HepG2 (cell line): Measurements from ENCODE around the gene ACADVL. TPM values are rescaled to one million over a fixed set of nuclear protein-coding genes. Genes with fewer than 3 reads are reported as not detected.
A peak's percentile ranks its signal among the peaks of the same experiment; 100 is the strongest.

Experiments used
- ATAC-seq: fragments of 200-7000 bp; cut with Tn5 transposase; 3 replicates; pipeline ENCODE4 v1.9.1; 2020; ENCODE audit warnings: mild to moderate bottlenecking, moderate library complexity
- BruUV-seq: library from RNA; stranded (reverse); fragments of 400-500 nt; replicated peaks from 2 replicates; lab custom pipeline; 2021; lab: Mats Ljungman, UMichigan
- CTCF ChIA-PET: fragments of 300-600 bp; formaldehyde crosslinking; extraction: SDS; loops from one replicate; lab custom pipeline; 2021; ENCODE audit warnings: low total read pairs, inconsistent platforms, low intra/inter-chr PET ratio; lab: Yijun Ruan, JAX
- POLR2A ChIA-PET: fragments of 350-600 bp; sonication (Branson Sonifier 250); formaldehyde crosslinking; loops from one replicate; lab custom pipeline; 2020; ENCODE audit warnings: antibody characterized with exemption, inconsistent platforms; lab: Yijun Ruan, JAX
- DNase-seq: peaks from one replicate; pipeline ENCODE4 v3.0.0-alpha.2; 2015; ENCODE audit warnings: low spot score
- FAIRE-seq: peaks from 3 replicates; lab custom pipeline; 2011; peaks lifted over from hg19 to GRCh38; lab: Jason Lieb, UNC
- H2AFZ ChIP-seq: one replicate; pipeline ENCODE4 v1.6.1; 2011; ENCODE audit warnings: low read length, inconsistent platforms
- H3K27ac ChIP-seq: fragments of 300-600 bp; 3 replicates; pipeline ENCODE4 v1.8.0; 2011; ENCODE audit warnings: mixed run types, mild to moderate bottlenecking, mixed read lengths, low read length, inconsistent platforms; ENCODE audit not compliant: insufficient read depth; ENCODE audit errors: extremely low read length
- H3K27me3 ChIP-seq, 2 experiments: fragments of 200-600 bp in 1 of 2; 2 replicates in 1 of 2; 3 replicates in 1 of 2; pipeline versions ENCODE4 v1.6.0 to v1.8.0; 2011; ENCODE audit warnings: low read length in 2 of 2, mild to moderate bottlenecking in 2 of 2, moderate library complexity in 2 of 2, inconsistent platforms in 1 of 2; ENCODE audit not compliant: insufficient read depth in 2 of 2, control insufficient read depth in 1 of 2
- H3K36me3 ChIP-seq, 2 experiments: fragments of 200-600 bp in 1 of 2; replicated peaks in 1 of 2; 2 replicates in 1 of 2; 3 replicates in 1 of 2; pipeline versions ENCODE4 v1.5.1 to v1.8.0; 2011; ENCODE audit warnings: low read length in 2 of 2, inconsistent platforms in 1 of 2; ENCODE audit not compliant: insufficient read depth in 2 of 2, control insufficient read depth in 1 of 2
- H3K4me1 ChIP-seq: 2 replicates; pipeline ENCODE4 v1.5.1; 2012; ENCODE audit warnings: low read length, inconsistent platforms; ENCODE audit not compliant: insufficient read depth
- H3K4me2 ChIP-seq: 2 replicates; pipeline ENCODE4 v1.6.0; 2011; ENCODE audit warnings: low read depth, low read length, inconsistent platforms
- H3K4me3 ChIP-seq, 3 experiments: fragments of 200-600 bp in 1 of 3; sonication (generic), shearing (Covaris generic) in 1 of 3; replicated peaks in 1 of 3; 2 replicates each; pipeline ENCODE4 v1.5.1; 2011 to 2016; ENCODE audit warnings: low read length in 3 of 3, inconsistent platforms in 2 of 3, low read depth in 2 of 3, mild to moderate bottlenecking in 2 of 3, control low read depth in 1 of 3, mixed read lengths in 1 of 3; ENCODE audit not compliant: insufficient read depth in 1 of 3
- H3K79me2 ChIP-seq: one replicate; pipeline ENCODE4 v1.6.1; 2011; ENCODE audit warnings: low read length, inconsistent platforms; ENCODE audit not compliant: insufficient read depth
- H3K9ac ChIP-seq: 2 replicates; pipeline ENCODE4 v1.6.0; 2011; ENCODE audit warnings: mild to moderate bottlenecking, low read depth, low read length, inconsistent platforms; ENCODE audit not compliant: insufficient read depth
- H3K9me3 ChIP-seq: 2 replicates; pipeline ENCODE4 v1.5.1; 2012; ENCODE audit warnings: mild to moderate bottlenecking, low read length
- H4K20me1 ChIP-seq: 2 replicates; pipeline ENCODE4 v1.6.0; 2011; ENCODE audit warnings: inconsistent platforms, mild to moderate bottlenecking, low read length, moderate library complexity; ENCODE audit not compliant: insufficient read depth
- EEA1 ChIP-seq: sonication (generic); formaldehyde crosslinking; IDR thresholded peaks from 2 replicates; pipeline ENCODE4 v1.5.1; 2020; ENCODE audit warnings: mild to moderate bottlenecking, missing genetic modification reagents, borderline replicate concordance
- FUBP1 ChIP-seq: sonication (generic); formaldehyde crosslinking; IDR thresholded peaks from 2 replicates; pipeline ENCODE4 v1.5.1; 2020; ENCODE audit warnings: missing genetic modification reagents, mild to moderate bottlenecking, borderline replicate concordance
- HOXA9 ChIP-seq: sonication (generic); formaldehyde crosslinking; IDR thresholded peaks from 2 replicates; pipeline ENCODE4 v1.8.1; 2022; ENCODE audit warnings: missing genetic modification reagents, mild to moderate bottlenecking, moderate library complexity, borderline replicate concordance
- MBD4 ChIP-seq: IDR thresholded peaks from 2 replicates; pipeline ENCODE4 v1.6.1; 2012; ENCODE audit warnings: low read length, inconsistent platforms, borderline replicate concordance
- NBN ChIP-seq: fragments of 450-650 bp; conservative IDR thresholded peaks from 2 replicates; pipeline ENCODE4 v1.6.1; 2017
- NPAS2 ChIP-seq: sonication (generic); formaldehyde crosslinking; IDR thresholded peaks from 2 replicates; pipeline ENCODE4 v1.8.0; 2022; ENCODE audit warnings: mild to moderate bottlenecking, missing genetic modification reagents, borderline replicate concordance
- PHF21A ChIP-seq: sonication (generic); formaldehyde crosslinking; IDR thresholded peaks from 2 replicates; pipeline ENCODE4 v1.5.0; 2020; ENCODE audit warnings: mild to moderate bottlenecking, missing genetic modification reagents
- POLR2G ChIP-seq: fragments of 200-400 bp; formaldehyde crosslinking; IDR thresholded peaks from 2 replicates; pipeline ENCODE4 v1.6.1; 2018; ENCODE audit warnings: mild to moderate bottlenecking, low read depth, low read length, moderate library complexity
- RBFOX2 ChIP-seq: fragments of 200-400 bp; formaldehyde crosslinking; IDR thresholded peaks from 2 replicates; pipeline ENCODE4 v1.6.1; 2017; ENCODE audit warnings: low read depth, mild to moderate bottlenecking, low read length
- RBM22 ChIP-seq: fragments of 200-400 bp; formaldehyde crosslinking; optimal IDR thresholded peaks from 2 replicates; pipeline ENCODE3; 2017; ENCODE audit warnings: mild to moderate bottlenecking, low read length, moderate library complexity
- TARDBP ChIP-seq: sonication (generic); formaldehyde crosslinking; IDR thresholded peaks from 2 replicates; pipeline ENCODE4 v1.8.0; 2022; ENCODE audit warnings: mild to moderate bottlenecking, missing genetic modification reagents
- ZNF607 ChIP-seq: sonication (generic); formaldehyde crosslinking; IDR thresholded peaks from 2 replicates; pipeline ENCODE4 v1.5.1; 2020; ENCODE audit warnings: missing genetic modification reagents, mild to moderate bottlenecking, borderline replicate concordance
- WGBS: methylation state at CpG from one replicate; pipeline ENCODE4 v1.1.6; 2017; ENCODE audit warnings: low lambda C conversion rate; 5-methylcytosine and 5-hydroxymethylcytosine counted together
- in situ Hi-C: cut with HindIII; loops from 2 replicates; pipeline ENCODE4 v1.10.0; 2017; ENCODE audit warnings: low pct_unique_long_range_greater_than_20kb; ENCODE audit not compliant: extremely low pct_ligation_motif_present
- intact Hi-C: fragments of 100-400 bp; cut with micrococcal nuclease; formaldehyde crosslinking; loops from one replicate; pipeline ENCODE4 v1.10.0; 2022; ENCODE audit not compliant: unreplicated experiment
- polyA plus RNA-seq, 8 experiments: library from polyadenylated mRNA; depleted of rRNA in 3 of 8; stranded (reverse) in 7 of 8; unstranded in 1 of 8; fragments of >200 nt; fragmentation: Illumina TruSeq in 4 of 8; extraction: Trizol in 4 of 8; gene quantifications; 2 replicates each; pipeline versions ENCODE4 v1.2.1 to v1.2.3, GENCODE V29; 2011 to 2016; ENCODE audit warnings: low read depth in 4 of 8, missing spikeins in 1 of 8, mixed read lengths in 1 of 8; ENCODE audit not compliant: insufficient read depth in 1 of 8
- total RNA-seq, 5 experiments: library from RNA; depleted of rRNA; stranded (reverse); fragments of >200 nt; fragmentation: Illumina TruSeq; extraction: Trizol; gene quantifications; 2 replicates each; pipeline ENCODE4 v1.2.3, GENCODE V29; 2016; ENCODE audit warnings: low read depth in 1 of 5
- TF ChIP-seq, protein P1 (sequence below): IDR thresholded peaks from 2 replicates; pipeline ENCODE4 v1.6.1; 2012; ENCODE audit warnings: inconsistent platforms
- TF ChIP-seq, protein P2 (sequence below): sonication (generic); formaldehyde crosslinking; IDR thresholded peaks from 2 replicates; pipeline ENCODE4 v1.4.0; 2020; ENCODE audit warnings: mild to moderate bottlenecking, missing genetic modification reagents
- TF ChIP-seq, protein P3 (sequence below): sonication (generic); formaldehyde crosslinking; IDR thresholded peaks from 2 replicates; pipeline ENCODE4 v1.4.0; 2020; ENCODE audit warnings: missing genetic modification reagents

Gene ACADVL
- total and polyA plus RNA-seq, 2 of the 13 experiments (the other 11 are each of a cell fraction or from before 2014, with no cell fraction given), result 219 to 412 TPM

DNA sequence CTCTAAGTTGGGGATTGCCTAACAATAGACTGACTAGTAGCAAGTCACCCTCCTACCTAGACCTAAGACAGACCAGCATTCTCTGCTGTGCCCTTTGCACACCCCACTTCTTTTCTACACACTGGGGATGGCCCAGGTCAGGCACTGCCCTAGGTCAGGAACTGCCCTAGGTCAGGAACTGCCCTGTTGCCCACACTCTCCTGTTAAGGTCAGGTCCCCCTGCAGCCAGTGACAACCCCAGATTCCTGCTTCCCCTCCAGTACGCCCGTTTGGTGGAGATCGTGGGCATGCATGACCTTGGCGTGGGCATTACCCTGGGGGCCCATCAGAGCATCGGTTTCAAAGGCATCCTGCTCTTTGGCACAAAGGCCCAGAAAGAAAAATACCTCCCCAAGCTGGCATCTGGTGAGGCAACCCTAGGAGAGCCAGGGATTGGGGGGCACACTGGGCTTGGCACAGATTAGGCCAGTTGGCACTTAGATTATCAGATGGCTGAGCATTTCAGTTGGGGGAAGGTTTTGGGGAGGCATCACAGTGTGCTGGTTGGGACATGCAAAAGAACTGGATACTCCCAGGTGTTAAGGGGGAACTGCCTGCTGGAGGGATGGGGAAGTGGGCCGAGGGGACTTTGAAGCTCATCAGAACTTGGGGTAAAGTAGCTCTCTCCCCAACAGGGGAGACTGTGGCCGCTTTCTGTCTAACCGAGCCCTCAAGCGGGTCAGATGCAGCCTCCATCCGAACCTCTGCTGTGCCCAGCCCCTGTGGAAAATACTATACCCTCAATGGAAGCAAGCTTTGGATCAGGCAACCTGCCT, 1.7 kb downstream of the ACADVL start (continued):
- TF ChIP-seq FUBP1 (0 out of 2 replicates have a peak, but pooled peaks have one; percentile 65), TARDBP (CRISPR knock-in tag) (no peak)

- H3K9me3 ChIP-seq, result no peaks in the 10 kb centered on the region
- H3K27ac ChIP-seq, result no peak overlapping the region
- 93% methylated on average over 11 of the region's 15 CpGs for WGBS
- no peak for ATAC-seq
- no peak overlapping the region for H2AFZ ChIP-seq
- no peak overlapping the region for H3K4me2 ChIP-seq
- H3K4me3 ChIP-seq, result no peak overlapping the region
- peaks cover 16 to 57% of the 10 kb centered on the region in 2 experiments; a peak in 4 of 5 replicates for H3K36me3 ChIP-seq
- POLR2A ChIA-PET, result interaction anchor here (2.0 to 6.8 kb wide), 4 partner anchors 13 to 91 kb away, joined by 8 to 140 read pairs (median 24); partner anchors contain the start of genes DVL2, GABARAP and PHF23
- intact Hi-C loops (no loop called here), in situ Hi-C loops (no loop called here)
- H4K20me1 ChIP-seq, result peaks cover 10% of the 10 kb centered on the region; the same call in 1 of the 2 replicates
- H3K4me1 ChIP-seq, result peaks cover 40% of the 10 kb centered on the region
- no peak for FAIRE-seq
- TSS peak; percentile 44 for BruUV-seq
- peaks cover 14% of the 10 kb centered on the region for H3K79me2 ChIP-seq
- H3K27me3 ChIP-seq, result peaks cover 0 to 4% of the 10 kb centered on the region in 2 experiments; a peak in 2 of 5 replicates
- DNase-seq, result no peak
- CTCF ChIA-PET, result interaction anchor here (1.3 kb wide), 1 partner anchor 74 kb away, joined by 6 read pairs; no protein-coding TSS in a partner anchor
- H3K9ac ChIP-seq, result no peak overlapping the region
- TF ChIP-seq EEA1 (CRISPR knock-in tag), result no peak
- 0 out of 2 replicates have a peak, but pooled peaks have one; percentile 26 for TF ChIP-seq PHF21A
- TF ChIP-seq, protein P1, sequence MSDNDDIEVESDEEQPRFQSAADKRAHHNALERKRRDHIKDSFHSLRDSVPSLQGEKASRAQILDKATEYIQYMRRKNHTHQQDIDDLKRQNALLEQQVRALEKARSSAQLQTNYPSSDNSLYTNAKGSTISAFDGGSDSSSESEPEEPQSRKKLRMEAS, result no peak
- TF ChIP-seq HOXA9 (CRISPR knock-in tag), result no peak
- no peak for TF ChIP-seq NPAS2
- TF ChIP-seq POLR2G, result peak; percentile 10
- peak; percentile 63 for TF ChIP-seq RBFOX2
- TF ChIP-seq RBM22, result peak; percentile 17
- TF ChIP-seq, protein P2, sequence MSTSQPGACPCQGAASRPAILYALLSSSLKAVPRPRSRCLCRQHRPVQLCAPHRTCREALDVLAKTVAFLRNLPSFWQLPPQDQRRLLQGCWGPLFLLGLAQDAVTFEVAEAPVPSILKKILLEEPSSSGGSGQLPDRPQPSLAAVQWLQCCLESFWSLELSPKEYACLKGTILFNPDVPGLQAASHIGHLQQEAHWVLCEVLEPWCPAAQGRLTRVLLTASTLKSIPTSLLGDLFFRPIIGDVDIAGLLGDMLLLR, result 0 out of 2 replicates have a peak, but pooled peaks have one; percentile 23
- TF ChIP-seq, protein P3, sequence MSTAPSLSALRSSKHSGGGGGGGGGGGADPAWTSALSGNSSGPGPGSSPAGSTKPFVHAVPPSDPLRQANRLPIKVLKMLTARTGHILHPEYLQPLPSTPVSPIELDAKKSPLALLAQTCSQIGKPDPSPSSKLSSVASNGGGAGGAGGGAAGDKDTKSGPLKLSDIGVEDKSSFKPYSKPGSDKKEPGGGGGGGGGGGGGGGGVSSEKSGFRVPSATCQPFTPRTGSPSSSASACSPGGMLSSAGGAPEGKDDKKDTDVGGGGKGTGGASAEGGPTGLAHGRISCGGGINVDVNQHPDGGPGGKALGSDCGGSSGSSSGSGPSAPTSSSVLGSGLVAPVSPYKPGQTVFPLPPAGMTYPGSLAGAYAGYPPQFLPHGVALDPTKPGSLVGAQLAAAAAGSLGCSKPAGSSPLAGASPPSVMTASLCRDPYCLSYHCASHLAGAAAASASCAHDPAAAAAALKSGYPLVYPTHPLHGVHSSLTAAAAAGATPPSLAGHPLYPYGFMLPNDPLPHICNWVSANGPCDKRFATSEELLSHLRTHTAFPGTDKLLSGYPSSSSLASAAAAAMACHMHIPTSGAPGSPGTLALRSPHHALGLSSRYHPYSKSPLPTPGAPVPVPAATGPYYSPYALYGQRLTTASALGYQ (CRISPR knock-in tag), result no peak
- TF ChIP-seq ZNF607 (CRISPR knock-in tag), result no peak
- 0 out of 2 replicates have a peak, but pooled peaks have one; percentile 42 for TF ChIP-seq MBD4
- no peak for TF ChIP-seq NBN
These were observed 2.6 kb downstream of the ACADVL start for GRCh38 chr17:7222093-7222971.
